ENCODE data around the gene SLC25A23. TPM values are rescaled to one million over a fixed set of nuclear protein-coding genes. Genes with fewer than 3 reads are reported as not detected.

The SLC25A23 gene
- total and polyA plus RNA-seq, 2 of the 8 experiments (the other 6 are each of a cell fraction or from before 2014, with no cell fraction given): 18.0 to 48.1 TPM

DNA sequence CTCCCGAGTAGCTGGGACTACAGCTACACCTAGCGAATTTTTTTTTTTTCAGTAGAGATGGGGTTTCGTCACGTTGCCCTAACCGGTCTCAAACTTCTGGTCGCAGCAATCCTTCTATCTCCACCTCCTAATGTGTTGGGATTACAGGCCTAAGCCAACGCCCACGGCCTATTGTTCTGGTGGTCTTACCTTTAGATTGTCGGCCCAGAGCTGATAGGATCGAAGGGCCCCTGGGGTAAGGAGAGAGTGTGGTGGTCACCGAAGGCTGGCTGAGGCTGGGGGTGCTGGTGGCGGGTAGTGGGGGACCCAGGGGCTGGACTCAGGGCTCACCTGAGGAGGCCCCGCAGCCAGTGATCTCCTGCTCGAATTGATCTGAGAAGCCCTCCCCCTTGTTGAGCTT, 11.5 kb upstream of the SLC25A23 start (continued):
- TF ChIP-seq GABPA (IDR thresholded peaks at IDR 0.05; ENCODE audit: borderline replicate concordance, insufficient read depth, low read length) (no peak), TBP (IDR thresholded peaks at IDR 0.05; ENCODE audit: low read depth, low read length) (no peak), SIX5 (IDR thresholded peaks at IDR 0.05; ENCODE audit: low read depth, low read length) (no peak), POLR2AphosphoS5 (IDR thresholded peaks at IDR 0.05; ENCODE audit: low read depth, low read length) (no peak), SP4 (IDR thresholded peaks at IDR 0.05; ENCODE audit: low read length) (no peak)
